Osteoblast (primary cell): ENCODE measurements around the gene SLC11A1. TPM values are rescaled to one million over a fixed set of nuclear protein-coding genes. Genes with fewer than 3 reads are reported as not detected.

ENCODE experiments used
- DNase-seq: peaks from one replicate; pipeline ENCODE4 v3.0.0; 2011; ENCODE audit warnings: low spot score, mixed read lengths; ENCODE audit not compliant: insufficient read length; ENCODE audit errors: missing footprints
- H2AFZ ChIP-seq: 2 replicates; pipeline ENCODE4 v1.6.0; 2011; ENCODE audit warnings: mild to moderate bottlenecking, low read length
- H3K27ac ChIP-seq: 2 replicates; pipeline ENCODE4 v1.5.1; 2011; ENCODE audit warnings: mild to moderate bottlenecking, low read depth, low read length, moderate library complexity
- H3K27me3 ChIP-seq: 2 replicates; pipeline ENCODE4 v1.6.0; 2012; ENCODE audit warnings: mild to moderate bottlenecking, control low read depth, inconsistent platforms, low read length, moderate library complexity; ENCODE audit not compliant: insufficient read depth
- H3K36me3 ChIP-seq: 2 replicates; pipeline ENCODE4 v1.5.1; 2011; ENCODE audit warnings: mild to moderate bottlenecking, low read length, control low read depth, moderate library complexity; ENCODE audit not compliant: insufficient read depth
- H3K4me1 ChIP-seq: 2 replicates; pipeline ENCODE4 v1.5.1; 2011; ENCODE audit warnings: mild to moderate bottlenecking, low read length, control low read depth, moderate library complexity; ENCODE audit not compliant: insufficient read depth
- H3K4me2 ChIP-seq: 2 replicates; pipeline ENCODE4 v1.6.0; 2011; ENCODE audit warnings: mild to moderate bottlenecking, low read length; ENCODE audit not compliant: insufficient read depth
- H3K4me3 ChIP-seq: fragments of 200-600 bp; sonication (generic); 3 replicates; pipeline ENCODE4 v1.5.1; 2012; ENCODE audit warnings: mild to moderate bottlenecking, low read length, inconsistent platforms; ENCODE audit not compliant: insufficient read depth
- H3K79me2 ChIP-seq: 2 replicates; pipeline ENCODE4 v1.6.0; 2012; ENCODE audit warnings: mild to moderate bottlenecking, low read length, control low read depth, inconsistent platforms; ENCODE audit not compliant: insufficient read depth
- H3K9me3 ChIP-seq: 2 replicates; pipeline ENCODE4 v1.5.1; 2011; ENCODE audit warnings: low read depth, low read length, control low read depth
- H4K20me1 ChIP-seq: 2 replicates; pipeline ENCODE4 v1.6.0; 2012; ENCODE audit warnings: mild to moderate bottlenecking, low read length, control low read depth; ENCODE audit not compliant: insufficient read depth
- CTCF ChIP-seq: IDR thresholded peaks from 2 replicates; pipeline ENCODE4 v1.5.1; 2011; ENCODE audit warnings: mild to moderate bottlenecking, low read depth, low read length, moderate library complexity; ENCODE audit errors: extremely low read depth
- total RNA-seq: library from RNA; depleted of rRNA; stranded (reverse); fragments of >200 nt; gene quantifications from 2 replicates; pipeline ENCODE4 v1.2.3, GENCODE V29; 2012

Gene SLC11A1
- total RNA-seq, 1 donor: 0.36 TPM

- Histone ChIP-seq H3K4me3 (no peak overlapping the region), H3K27me3 (peaks cover 10% of the 10 kb centered on the region), H3K27ac (no peak overlapping the region), H2AFZ (no peak overlapping the region), H4K20me1 (no peaks in the 10 kb centered on the region), H3K9me3 (no peaks in the 10 kb centered on the region), H3K4me1 (no peaks in the 10 kb centered on the region), H3K4me2 (no peak overlapping the region), H3K79me2 (no peaks in the 10 kb centered on the region), H3K36me3 (no peaks in the 10 kb centered on the region)
- peak; percentile 25 for DNase-seq
- TF ChIP-seq CTCF: no peak
Measured at GRCh38 chr2:218384975-218385374, 2.9 kb downstream of the SLC11A1 start.

- Histone ChIP-seq H3K4me3 (no peak overlapping the region), H2AFZ (no peak overlapping the region), H3K9me3 (no peaks in the 10 kb centered on the region), H3K4me2 (peak overlapping the region; percentile 77), H3K27ac (no peak overlapping the region), H4K20me1 (no peaks in the 10 kb centered on the region), H3K36me3 (no peaks in the 10 kb centered on the region), H3K27me3 (peaks cover 8% of the 10 kb centered on the region), H3K4me1 (no peaks in the 10 kb centered on the region), H3K79me2 (no peaks in the 10 kb centered on the region)
- no peak for TF ChIP-seq CTCF
- peak; percentile 5 for DNase-seq
Measured at GRCh38 chr2:218386505-218387368, 4.7 kb downstream of the SLC11A1 start.

GRCh38 chr2:218387369-218388194 lies 5.5 kb downstream of the SLC11A1 start:
- H3K4me3 ChIP-seq: peak overlapping the region; percentile 65
- no peak overlapping the region for H3K27ac ChIP-seq
- TF ChIP-seq CTCF: no peak
- H2AFZ ChIP-seq: peak overlapping the region; percentile 90
- H3K36me3 ChIP-seq: no peaks in the 10 kb centered on the region
- DNase-seq: peak; percentile 91
- peak overlapping the region; percentile 77 for H3K4me2 ChIP-seq
- H3K9me3 ChIP-seq: no peaks in the 10 kb centered on the region
- peaks cover 3% of the 10 kb centered on the region for H3K27me3 ChIP-seq
- H4K20me1 ChIP-seq: no peaks in the 10 kb centered on the region
- no peaks in the 10 kb centered on the region for H3K4me1 ChIP-seq
- no peaks in the 10 kb centered on the region for H3K79me2 ChIP-seq
